ENCODE results near the gene GNAO1. TPM values are rescaled to one million over a fixed set of nuclear protein-coding genes. Genes with fewer than 3 reads are reported as not detected.

The GNAO1 gene
- total RNA-seq, 1 donor from 2014 or later, result 250 TPM

DNA sequence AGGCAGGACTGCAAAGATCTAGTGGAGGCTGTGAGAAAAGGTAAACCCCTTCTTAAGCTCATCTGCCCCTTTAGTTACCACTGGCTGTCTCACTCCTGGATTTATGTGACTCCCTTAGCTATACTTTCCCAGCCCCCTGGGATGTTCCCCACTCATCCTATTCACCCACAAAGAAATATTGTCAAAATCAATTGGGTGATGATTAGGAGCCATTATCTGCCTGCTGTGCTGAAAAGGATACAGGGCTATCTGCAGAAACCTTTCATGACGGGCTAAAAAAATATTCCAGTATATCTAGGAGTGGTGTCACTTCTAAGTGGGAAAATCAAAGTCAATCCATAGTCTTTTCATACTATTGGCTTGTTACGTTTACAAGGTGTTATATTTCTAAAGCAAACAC lies 8.0 kb upstream of the GNAO1 start:
- H3K4me3 Mint-ChIP-seq (ENCODE audit: unreplicated experiment), result no peak overlapping the region
- peaks cover 2% of the 10 kb centered on the region for H3K9me3 Mint-ChIP-seq (ENCODE audit: unreplicated experiment)
- peaks cover 6% of the 10 kb centered on the region for H3K4me1 Mint-ChIP-seq (ENCODE audit: low read depth, unreplicated experiment)
- TF ChIP-seq, protein P1, sequence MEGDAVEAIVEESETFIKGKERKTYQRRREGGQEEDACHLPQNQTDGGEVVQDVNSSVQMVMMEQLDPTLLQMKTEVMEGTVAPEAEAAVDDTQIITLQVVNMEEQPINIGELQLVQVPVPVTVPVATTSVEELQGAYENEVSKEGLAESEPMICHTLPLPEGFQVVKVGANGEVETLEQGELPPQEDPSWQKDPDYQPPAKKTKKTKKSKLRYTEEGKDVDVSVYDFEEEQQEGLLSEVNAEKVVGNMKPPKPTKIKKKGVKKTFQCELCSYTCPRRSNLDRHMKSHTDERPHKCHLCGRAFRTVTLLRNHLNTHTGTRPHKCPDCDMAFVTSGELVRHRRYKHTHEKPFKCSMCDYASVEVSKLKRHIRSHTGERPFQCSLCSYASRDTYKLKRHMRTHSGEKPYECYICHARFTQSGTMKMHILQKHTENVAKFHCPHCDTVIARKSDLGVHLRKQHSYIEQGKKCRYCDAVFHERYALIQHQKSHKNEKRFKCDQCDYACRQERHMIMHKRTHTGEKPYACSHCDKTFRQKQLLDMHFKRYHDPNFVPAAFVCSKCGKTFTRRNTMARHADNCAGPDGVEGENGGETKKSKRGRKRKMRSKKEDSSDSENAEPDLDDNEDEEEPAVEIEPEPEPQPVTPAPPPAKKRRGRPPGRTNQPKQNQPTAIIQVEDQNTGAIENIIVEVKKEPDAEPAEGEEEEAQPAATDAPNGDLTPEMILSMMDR (IDR thresholded peaks at IDR 0.05; ENCODE audit: partially characterized antibody, unreplicated experiment), result no peak
- no peaks in the 10 kb centered on the region for H3K27me3 Mint-ChIP-seq (ENCODE audit: unreplicated experiment)
- no peak overlapping the region for H3K27ac Mint-ChIP-seq (ENCODE audit: unreplicated experiment)
- H3K36me3 Mint-ChIP-seq (ENCODE audit: unreplicated experiment), result peaks cover 21% of the 10 kb centered on the region
- DNase-seq, result no peak

GRCh38 chr16:56190048-56190676 lies 1.1 kb upstream of the GNAO1 start:
- peaks cover 11% of the 10 kb centered on the region for H3K27me3 Mint-ChIP-seq (ENCODE audit: unreplicated experiment)
- H3K27ac Mint-ChIP-seq (ENCODE audit: unreplicated experiment), result peak overlapping the region; percentile 85
- TF ChIP-seq, protein P1 (IDR thresholded peaks at IDR 0.05; ENCODE audit: partially characterized antibody, unreplicated experiment), result no peak
- H3K36me3 Mint-ChIP-seq (ENCODE audit: unreplicated experiment), result no peaks in the 10 kb centered on the region
- DNase-seq, result no peak
- peak overlapping the region; percentile 84 for H3K4me3 Mint-ChIP-seq (ENCODE audit: unreplicated experiment)
- H3K4me1 Mint-ChIP-seq (ENCODE audit: low read depth, unreplicated experiment), result peaks cover 5% of the 10 kb centered on the region
- peaks cover 15% of the 10 kb centered on the region for H3K9me3 Mint-ChIP-seq (ENCODE audit: unreplicated experiment)

DNA sequence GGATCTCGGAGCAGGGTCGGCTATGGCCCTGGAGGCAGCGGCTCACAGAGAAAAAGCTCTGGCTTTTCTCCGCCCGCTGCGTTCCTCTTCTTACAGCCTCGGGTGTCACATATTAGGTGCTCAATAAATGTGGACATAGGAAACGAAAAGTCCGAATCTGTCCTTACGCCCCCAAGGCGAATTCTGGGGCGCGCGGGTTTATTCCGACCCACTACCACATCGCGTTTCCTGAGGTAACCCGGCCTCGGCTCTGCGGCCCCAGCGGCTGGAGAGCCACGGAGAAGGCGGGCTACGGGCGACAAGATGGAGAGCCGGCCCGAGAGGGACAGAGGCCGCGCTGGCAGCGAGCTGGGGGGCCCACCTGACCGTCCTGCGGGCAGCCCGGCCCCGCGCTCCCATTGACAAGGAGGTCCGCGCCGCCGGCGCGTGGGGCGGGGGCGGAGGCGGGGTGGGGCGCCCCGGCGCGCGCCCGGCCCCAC lies 573 bp upstream of the GNAO1 start:
- peak overlapping the region; percentile 68 for H3K27ac Mint-ChIP-seq (ENCODE audit: unreplicated experiment)
- peak overlapping the region; percentile 84 for H3K4me3 Mint-ChIP-seq (ENCODE audit: unreplicated experiment)
- peaks cover 15% of the 10 kb centered on the region for H3K9me3 Mint-ChIP-seq (ENCODE audit: unreplicated experiment)
- H3K27me3 Mint-ChIP-seq (ENCODE audit: unreplicated experiment), result peaks cover 11% of the 10 kb centered on the region
- H3K36me3 Mint-ChIP-seq (ENCODE audit: unreplicated experiment), result no peaks in the 10 kb centered on the region
- H3K4me1 Mint-ChIP-seq (ENCODE audit: low read depth, unreplicated experiment), result peaks cover 5% of the 10 kb centered on the region
- TF ChIP-seq, protein P1 (IDR thresholded peaks at IDR 0.05; ENCODE audit: partially characterized antibody, unreplicated experiment), result no peak
- no peak for DNase-seq

- Mint-ChIP-seq H3K27ac (ENCODE audit: unreplicated experiment) (peak overlapping the region; percentile 93), H3K4me1 (ENCODE audit: low read depth, unreplicated experiment) (peaks cover 7% of the 10 kb centered on the region), H3K9me3 (ENCODE audit: unreplicated experiment) (peaks cover 15% of the 10 kb centered on the region), H3K4me3 (ENCODE audit: unreplicated experiment) (peak overlapping the region; percentile 99), H3K36me3 (ENCODE audit: unreplicated experiment) (no peaks in the 10 kb centered on the region), H3K27me3 (ENCODE audit: unreplicated experiment) (peaks cover 11% of the 10 kb centered on the region)
- peak; percentile 38 for DNase-seq
- TF ChIP-seq, protein P1 (IDR thresholded peaks at IDR 0.05; ENCODE audit: partially characterized antibody, unreplicated experiment), result no peak
Observed at GRCh38 chr16:56191835-56192634, 746 bp downstream of the GNAO1 start.

GRCh38 chr16:56192635-56192945 lies 1.3 kb downstream of the GNAO1 start:
- DNase-seq, result no peak
- Mint-ChIP-seq H3K4me1 (ENCODE audit: low read depth, unreplicated experiment) (peaks cover 12% of the 10 kb centered on the region), H3K27ac (ENCODE audit: unreplicated experiment) (peak overlapping the region; percentile 93), H3K9me3 (ENCODE audit: unreplicated experiment) (peaks cover 19% of the 10 kb centered on the region), H3K27me3 (ENCODE audit: unreplicated experiment) (peaks cover 11% of the 10 kb centered on the region), H3K4me3 (ENCODE audit: unreplicated experiment) (peak overlapping the region; percentile 99), H3K36me3 (ENCODE audit: unreplicated experiment) (no peaks in the 10 kb centered on the region)
- TF ChIP-seq, protein P1 (IDR thresholded peaks at IDR 0.05; ENCODE audit: partially characterized antibody, unreplicated experiment), result no peak
